ENCODE results near the gene TPCN2.

- TF ChIP-seq POLR2AphosphoS5 (IDR thresholded peaks at IDR 0.05; ENCODE audit: low read depth, low read length), result no peak
- no peak for TF ChIP-seq TAF1 (IDR thresholded peaks at IDR 0.05; ENCODE audit: borderline replicate concordance, insufficient read depth, low read length)
- TF ChIP-seq SIN3A (IDR thresholded peaks at IDR 0.05; ENCODE audit: borderline replicate concordance, insufficient read depth, low read length), result no peak
- no peak for TF ChIP-seq REST (IDR thresholded peaks at IDR 0.05; ENCODE audit: insufficient read depth in 1 of 2, low read depth in 2 of 2, low read length in 2 of 2)
These were observed 101.4 kb downstream of the TPCN2 start for GRCh38 chr11:69150175-69150574.

All from PFSK-1 (cell line).